Activated CD4-positive, alpha-beta T cell treated with anti-CD3 and anti-CD28 coated beads, Interleukin-10, Interleukin-2, amounts not matched to agents 100 ng/mL and 50 ng/mL, durations not matched to agents 16 hours and 8 hours (primary cell): ENCODE data around the gene EPB41L4A.

Source experiments
- DNase-seq: peaks from one replicate; pipeline ENCODE4 v3.0.0-alpha.2; 2020

Gene EPB41L4A

GRCh38 chr5:112304743-112305142 lies 114.3 kb downstream of the EPB41L4A start:
- no peak for DNase-seq

- DNase-seq: no peak
These were observed 115.4 kb downstream of the EPB41L4A start for GRCh38 chr5:112303685-112304084.

GRCh38 chr5:112294126-112294525 lies 125.0 kb downstream of the EPB41L4A start:
- DNase-seq: no peak

- no peak for DNase-seq
These were observed 125.5 kb downstream of the EPB41L4A start for GRCh38 chr5:112293587-112293986.

GRCh38 chr5:112290691-112291090 lies 128.4 kb downstream of the EPB41L4A start:
- no peak for DNase-seq

GRCh38 chr5:112289465-112289864 lies 129.6 kb downstream of the EPB41L4A start:
- no peak for DNase-seq

GRCh38 chr5:112283943-112284929 lies 134.8 kb downstream of the EPB41L4A start:
- no peak for DNase-seq

GRCh38 chr5:112283034-112283582 lies 136.0 kb downstream of the EPB41L4A start:
- DNase-seq: no peak

- DNase-seq: no peak
These were observed 140.0 kb downstream of the EPB41L4A start for GRCh38 chr5:112279082-112279481.

- no peak for DNase-seq
These were observed 142.1 kb downstream of the EPB41L4A start for GRCh38 chr5:112276991-112277390.

GRCh38 chr5:112275671-112276070 lies 143.4 kb downstream of the EPB41L4A start:
- no peak for DNase-seq

- DNase-seq: no peak
These were observed 148.5 kb downstream of the EPB41L4A start for GRCh38 chr5:112270299-112271293.

- DNase-seq: no peak
These were observed 151.8 kb downstream of the EPB41L4A start for GRCh38 chr5:112267231-112267630.

GRCh38 chr5:112264666-112265065 lies 154.4 kb downstream of the EPB41L4A start:
- no peak for DNase-seq

GRCh38 chr5:112264151-112264550 lies 154.9 kb downstream of the EPB41L4A start:
- DNase-seq: no peak

GRCh38 chr5:112263469-112263868 lies 155.6 kb downstream of the EPB41L4A start:
- no peak for DNase-seq

GRCh38 chr5:112258571-112258970 lies 160.5 kb downstream of the EPB41L4A start:
- no peak for DNase-seq

GRCh38 chr5:112257976-112258375 lies 161.1 kb downstream of the EPB41L4A start:
- no peak for DNase-seq

GRCh38 chr5:112257005-112257404 lies 162.1 kb downstream of the EPB41L4A start:
- DNase-seq: no peak

GRCh38 chr5:112254303-112254702 lies 164.8 kb downstream of the EPB41L4A start:
- DNase-seq: no peak

- no peak for DNase-seq
These were observed 165.4 kb downstream of the EPB41L4A start for GRCh38 chr5:112253478-112254250.

GRCh38 chr5:112250551-112250950 lies 168.5 kb downstream of the EPB41L4A start:
- no peak for DNase-seq
